Endodermal cell (in vitro differentiated cells): ENCODE measurements around the gene C14orf93. TPM values are rescaled to one million over a fixed set of nuclear protein-coding genes. Genes with fewer than 3 reads are reported as not detected.

Source experiments
- DNase-seq: peaks from one replicate; pipeline ENCODE4 v3.0.0-alpha.2; 2017
- H3K27ac ChIP-seq: 2 replicates; pipeline ENCODE4 v1.5.1; 2013; ENCODE audit warnings: mild to moderate bottlenecking, low read depth, low read length, moderate library complexity
- H3K27me3 ChIP-seq: 2 replicates; pipeline ENCODE4 v1.6.1; 2013; ENCODE audit warnings: mild to moderate bottlenecking, low read length, moderate library complexity; ENCODE audit not compliant: insufficient read depth, control insufficient read depth, poor library complexity, severe bottlenecking
- H3K36me3 ChIP-seq: 2 replicates; pipeline ENCODE4 v1.7.0; 2013; ENCODE audit warnings: mild to moderate bottlenecking, low read length, moderate library complexity; ENCODE audit not compliant: control insufficient read depth, insufficient read depth
- H3K4me1 ChIP-seq: one replicate; pipeline ENCODE4 v1.7.0; 2013; ENCODE audit warnings: low read length; ENCODE audit not compliant: control insufficient read depth, insufficient read depth
- H3K4me3 ChIP-seq: 2 replicates; pipeline ENCODE4 v1.5.1; 2013; ENCODE audit warnings: mild to moderate bottlenecking, low read length, moderate library complexity
- H3K9ac ChIP-seq: 2 replicates; pipeline ENCODE4 v1.6.1; 2013; ENCODE audit warnings: mild to moderate bottlenecking, low read length, moderate library complexity; ENCODE audit not compliant: poor library complexity, severe bottlenecking; ENCODE audit errors: extremely low read depth
- H3K9me3 ChIP-seq: 2 replicates; pipeline ENCODE4 v1.6.1; 2013; ENCODE audit warnings: mild to moderate bottlenecking, low read length, moderate library complexity; ENCODE audit not compliant: control insufficient read depth
- H3K27ac Mint-ChIP-seq: 2 replicates; pipeline ENCODE4 v1.8.0; 2020; ENCODE audit warnings: mixed read lengths
- H3K27me3 Mint-ChIP-seq: 2 replicates; pipeline ENCODE4 v1.8.0; 2021; ENCODE audit warnings: mild to moderate bottlenecking, mixed read lengths; ENCODE audit not compliant: insufficient read depth
- H3K36me3 Mint-ChIP-seq: 2 replicates; pipeline ENCODE4 v1.8.0; 2020; ENCODE audit warnings: low read depth, mixed read lengths
- H3K4me1 Mint-ChIP-seq: 2 replicates; pipeline ENCODE4 v1.8.0; 2020; ENCODE audit warnings: mixed read lengths
- H3K4me3 Mint-ChIP-seq: 2 replicates; pipeline ENCODE4 v1.8.0; 2020; ENCODE audit warnings: mild to moderate bottlenecking, moderate library complexity, mixed read lengths
- H3K9me3 Mint-ChIP-seq: 2 replicates; pipeline ENCODE4 v1.8.0; 2020; ENCODE audit warnings: mild to moderate bottlenecking, mixed read lengths
- WGBS, 2 experiments: methylation state at CpG; one replicate each; pipeline versions ENCODE4 v1.1.5 to v1.1.7; 2013; ENCODE audit warnings: missing lambda C conversion rate in 2 of 2, mixed read lengths in 1 of 2; ENCODE audit not compliant: insufficient coverage in 1 of 2, insufficient read length in 1 of 2; 5-methylcytosine and 5-hydroxymethylcytosine counted together
- total RNA-seq, 2 donors: library from RNA; stranded (reverse); fragmentation: NEBNext Ultra II Directional in 1 of 2; extraction: Animal tissue kit (Norgen Biotek cat#: 25700) in 1 of 2; gene quantifications; 2 replicates in 1 of 2; 3 replicates in 1 of 2; pipeline ENCODE4 v1.2.1, GENCODE V29; 2021
- TF ChIP-seq, protein P1 (sequence below): fragments of 200-600 bp; sonication (generic); conservative IDR thresholded peaks from 2 replicates; pipeline ENCODE4 v1.5.0; 2021; ENCODE audit warnings: antibody characterized with exemption, mild to moderate bottlenecking

Gene C14orf93
- total RNA-seq, 2 donors from 2014 or later, result 7.0 to 9.4 TPM

DNA sequence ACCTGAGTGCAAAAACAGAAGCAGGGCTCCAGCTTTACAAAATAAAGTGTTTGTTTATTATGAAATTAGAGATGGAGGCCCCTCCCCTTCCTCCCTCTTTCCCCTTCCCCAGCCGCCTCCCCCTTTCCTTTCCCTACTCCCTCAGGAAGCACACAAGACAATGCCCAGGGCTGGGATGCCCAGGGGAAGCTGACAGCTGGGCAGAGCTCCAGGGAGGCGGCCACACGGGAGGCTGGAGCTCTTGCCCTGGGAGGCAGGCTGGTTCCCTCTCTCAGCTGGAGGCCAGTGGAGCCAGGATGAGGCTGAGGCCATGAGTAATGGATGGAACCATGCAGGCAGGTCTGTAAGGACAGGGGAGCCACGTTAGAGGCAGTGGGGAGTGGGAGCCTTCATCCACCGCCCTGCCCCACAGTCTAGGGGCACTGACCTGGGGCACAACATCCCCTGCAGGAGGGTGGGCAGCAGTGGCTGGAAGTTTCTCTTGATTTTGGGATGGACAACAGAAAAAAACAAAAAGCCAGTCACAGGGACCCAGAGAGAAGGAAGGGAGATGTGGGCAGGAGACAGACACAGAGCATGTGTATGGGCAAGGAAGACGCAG lies 37.2 kb upstream of the C14orf93 start:
- no peak overlapping the region for H3K9ac ChIP-seq
- peaks cover 20% of the 10 kb centered on the region for H3K36me3 ChIP-seq
- 89 to 93% methylated on average over 5 to 6 of the region's 6 CpGs for WGBS, 2 experiments
- TF ChIP-seq, protein P1, sequence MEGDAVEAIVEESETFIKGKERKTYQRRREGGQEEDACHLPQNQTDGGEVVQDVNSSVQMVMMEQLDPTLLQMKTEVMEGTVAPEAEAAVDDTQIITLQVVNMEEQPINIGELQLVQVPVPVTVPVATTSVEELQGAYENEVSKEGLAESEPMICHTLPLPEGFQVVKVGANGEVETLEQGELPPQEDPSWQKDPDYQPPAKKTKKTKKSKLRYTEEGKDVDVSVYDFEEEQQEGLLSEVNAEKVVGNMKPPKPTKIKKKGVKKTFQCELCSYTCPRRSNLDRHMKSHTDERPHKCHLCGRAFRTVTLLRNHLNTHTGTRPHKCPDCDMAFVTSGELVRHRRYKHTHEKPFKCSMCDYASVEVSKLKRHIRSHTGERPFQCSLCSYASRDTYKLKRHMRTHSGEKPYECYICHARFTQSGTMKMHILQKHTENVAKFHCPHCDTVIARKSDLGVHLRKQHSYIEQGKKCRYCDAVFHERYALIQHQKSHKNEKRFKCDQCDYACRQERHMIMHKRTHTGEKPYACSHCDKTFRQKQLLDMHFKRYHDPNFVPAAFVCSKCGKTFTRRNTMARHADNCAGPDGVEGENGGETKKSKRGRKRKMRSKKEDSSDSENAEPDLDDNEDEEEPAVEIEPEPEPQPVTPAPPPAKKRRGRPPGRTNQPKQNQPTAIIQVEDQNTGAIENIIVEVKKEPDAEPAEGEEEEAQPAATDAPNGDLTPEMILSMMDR, result no peak
- peaks cover 19% of the 10 kb centered on the region for H3K4me1 ChIP-seq
- Mint-ChIP-seq H3K4me3 (no peak overlapping the region), H3K27ac (no peak overlapping the region), H3K27me3 (no peaks in the 10 kb centered on the region), H3K4me1 (peaks cover 25% of the 10 kb centered on the region), H3K9me3 (peaks cover 5% of the 10 kb centered on the region), H3K36me3 (peaks cover 20% of the 10 kb centered on the region)
- no peaks in the 10 kb centered on the region for H3K9me3 ChIP-seq
- H3K4me3 ChIP-seq, result no peak overlapping the region
- H3K27me3 ChIP-seq, result no peaks in the 10 kb centered on the region
- DNase-seq, result no peak
- no peak overlapping the region for H3K27ac ChIP-seq

DNA sequence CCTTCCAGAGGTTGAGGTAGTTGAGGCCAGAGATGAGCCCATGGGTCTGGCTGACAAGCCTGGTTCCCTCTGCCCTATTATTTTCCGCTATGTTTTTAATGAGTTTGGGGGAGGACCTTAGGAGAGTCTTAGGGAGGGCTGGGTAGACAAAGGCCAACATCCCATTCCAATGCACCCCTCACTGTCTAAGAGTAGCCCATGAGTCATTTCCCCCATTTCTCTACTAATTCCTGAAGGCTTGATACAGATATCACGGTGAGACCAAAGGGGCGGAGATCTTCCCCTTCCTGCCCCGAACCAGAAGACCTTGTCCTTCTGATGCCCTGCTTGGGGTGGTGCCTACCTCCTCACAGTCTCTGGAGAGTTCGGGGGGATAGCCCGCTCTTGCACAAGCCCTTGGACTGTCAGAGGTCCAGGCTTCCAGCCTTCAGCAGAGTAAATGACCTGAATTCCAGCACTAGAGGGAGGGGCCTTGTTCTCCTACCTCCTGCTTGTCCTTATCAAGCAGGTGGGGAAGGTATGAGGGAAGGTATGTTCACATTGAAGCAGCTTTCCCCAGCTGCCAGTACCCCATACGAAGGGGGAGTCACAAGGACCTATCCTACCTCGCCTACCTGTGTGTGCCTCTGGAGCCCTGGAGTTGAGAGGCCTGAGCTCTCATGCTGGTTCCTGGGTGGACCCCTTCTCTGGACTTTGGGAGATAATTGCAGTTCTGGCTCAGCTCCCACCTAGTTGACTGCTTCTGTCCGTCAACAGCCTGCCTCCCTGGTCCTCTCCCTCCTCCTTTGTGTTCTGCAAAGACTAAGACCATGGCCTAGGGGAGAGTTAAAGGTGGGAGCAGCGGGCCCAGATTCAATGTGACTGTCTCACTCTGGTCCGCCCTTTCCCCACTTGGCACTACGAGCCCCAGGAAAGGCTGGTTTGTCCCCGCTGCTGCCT lies 35.7 kb upstream of the C14orf93 start:
- H3K4me3 ChIP-seq, result no peak overlapping the region
- peaks cover 5% of the 10 kb centered on the region for H3K9me3 Mint-ChIP-seq
- H3K4me1 Mint-ChIP-seq, result peaks cover 25% of the 10 kb centered on the region
- H3K9ac ChIP-seq, result no peak overlapping the region
- 91 to 96% methylated on average over 7 to 13 of the region's 13 CpGs for WGBS, 2 experiments
- H3K36me3 ChIP-seq, result peaks cover 14% of the 10 kb centered on the region
- TF ChIP-seq, protein P1, result no peak
- no peak overlapping the region for H3K27ac ChIP-seq
- peak; percentile 53 for DNase-seq
- H3K9me3 ChIP-seq, result no peaks in the 10 kb centered on the region
- no peaks in the 10 kb centered on the region for H3K27me3 ChIP-seq
- no peaks in the 10 kb centered on the region for H3K27me3 Mint-ChIP-seq
- H3K27ac Mint-ChIP-seq, result no peak overlapping the region
- peaks cover 20% of the 10 kb centered on the region for H3K36me3 Mint-ChIP-seq
- H3K4me3 Mint-ChIP-seq, result no peak overlapping the region
- peaks cover 19% of the 10 kb centered on the region for H3K4me1 ChIP-seq

DNA sequence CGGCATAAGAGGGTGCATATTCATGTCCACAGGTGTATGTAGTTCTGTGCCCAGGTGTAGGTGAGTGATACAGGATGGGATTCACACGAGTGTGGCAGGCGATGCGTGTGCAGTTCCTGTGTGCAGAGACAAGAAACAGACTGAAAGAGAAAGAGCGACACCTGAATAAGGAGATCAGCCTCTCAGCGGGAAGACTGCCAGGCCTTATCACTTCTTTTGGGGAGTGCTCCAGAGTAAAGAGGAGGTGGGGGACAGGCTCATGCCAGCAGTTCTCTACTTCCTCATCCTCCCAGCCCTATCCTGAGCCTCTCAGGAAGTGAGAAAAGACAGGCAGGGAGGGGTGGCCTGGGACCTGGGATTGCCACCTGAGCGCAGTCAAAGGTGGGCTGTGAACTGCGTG lies 34.9 kb upstream of the C14orf93 start:
- TF ChIP-seq, protein P1, result no peak
- H3K9me3 ChIP-seq, result no peaks in the 10 kb centered on the region
- Mint-ChIP-seq H3K4me1 (peaks cover 25% of the 10 kb centered on the region), H3K4me3 (no peak overlapping the region), H3K27me3 (no peaks in the 10 kb centered on the region), H3K27ac (no peak overlapping the region), H3K9me3 (peaks cover 5% of the 10 kb centered on the region), H3K36me3 (peaks cover 19% of the 10 kb centered on the region)
- H3K4me3 ChIP-seq, result no peak overlapping the region
- WGBS, 2 experiments, result 92 to 99% methylated on average over 8 of the region's 8 CpGs
- peaks cover 6% of the 10 kb centered on the region for H3K36me3 ChIP-seq
- H3K27me3 ChIP-seq, result no peaks in the 10 kb centered on the region
- DNase-seq, result no peak
- H3K9ac ChIP-seq, result no peak overlapping the region
- no peak overlapping the region for H3K27ac ChIP-seq
- peaks cover 19% of the 10 kb centered on the region for H3K4me1 ChIP-seq
